ENCODE measurements around the gene SYT10. TPM values are rescaled to one million over a fixed set of nuclear protein-coding genes. Genes with fewer than 3 reads are reported as not detected.

Gene SYT10
- total RNA-seq, 1 experiment from 2014 or later, result not detected

DNA sequence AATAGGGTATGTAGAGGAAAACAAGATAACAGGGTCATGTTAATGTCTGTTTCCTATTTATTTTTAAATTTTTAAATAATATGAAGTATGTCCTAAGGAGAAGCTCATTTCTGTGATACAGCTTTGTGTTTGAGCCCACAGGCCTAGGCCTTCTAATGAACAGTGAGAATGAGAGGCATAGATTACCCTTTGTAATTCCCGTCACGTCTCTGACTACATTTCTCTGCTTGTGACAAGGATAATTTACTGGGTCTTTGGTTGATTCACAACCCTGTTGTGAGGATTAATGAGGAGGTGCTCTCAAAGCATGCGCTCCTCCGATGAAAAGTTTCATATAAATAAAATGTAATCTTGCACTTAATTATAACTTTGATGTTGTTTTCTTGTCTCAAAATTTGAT lies 56.1 kb downstream of the SYT10 start:
- no peaks in the 10 kb centered on the region for H3K9me3 ChIP-seq
- no peaks in the 10 kb centered on the region for H3K36me3 Mint-ChIP-seq (ENCODE audit: insufficient read depth, unreplicated experiment)
- H3K4me1 ChIP-seq, result no peaks in the 10 kb centered on the region
- no peak overlapping the region for H3K27ac Mint-ChIP-seq (ENCODE audit: unreplicated experiment)
- H3K27me3 Mint-ChIP-seq (ENCODE audit: insufficient read depth, unreplicated experiment), result no peaks in the 10 kb centered on the region
- H3K4me3 Mint-ChIP-seq (ENCODE audit: unreplicated experiment), result no peak overlapping the region
- no peaks in the 10 kb centered on the region for H3K27me3 ChIP-seq (replicated peaks; ENCODE audit: control insufficient read depth, insufficient read depth, low read length)
- H3K4me1 Mint-ChIP-seq (ENCODE audit: low read depth, unreplicated experiment), result no peaks in the 10 kb centered on the region
- DNase-seq, result no peak
- TF ChIP-seq, protein P1, sequence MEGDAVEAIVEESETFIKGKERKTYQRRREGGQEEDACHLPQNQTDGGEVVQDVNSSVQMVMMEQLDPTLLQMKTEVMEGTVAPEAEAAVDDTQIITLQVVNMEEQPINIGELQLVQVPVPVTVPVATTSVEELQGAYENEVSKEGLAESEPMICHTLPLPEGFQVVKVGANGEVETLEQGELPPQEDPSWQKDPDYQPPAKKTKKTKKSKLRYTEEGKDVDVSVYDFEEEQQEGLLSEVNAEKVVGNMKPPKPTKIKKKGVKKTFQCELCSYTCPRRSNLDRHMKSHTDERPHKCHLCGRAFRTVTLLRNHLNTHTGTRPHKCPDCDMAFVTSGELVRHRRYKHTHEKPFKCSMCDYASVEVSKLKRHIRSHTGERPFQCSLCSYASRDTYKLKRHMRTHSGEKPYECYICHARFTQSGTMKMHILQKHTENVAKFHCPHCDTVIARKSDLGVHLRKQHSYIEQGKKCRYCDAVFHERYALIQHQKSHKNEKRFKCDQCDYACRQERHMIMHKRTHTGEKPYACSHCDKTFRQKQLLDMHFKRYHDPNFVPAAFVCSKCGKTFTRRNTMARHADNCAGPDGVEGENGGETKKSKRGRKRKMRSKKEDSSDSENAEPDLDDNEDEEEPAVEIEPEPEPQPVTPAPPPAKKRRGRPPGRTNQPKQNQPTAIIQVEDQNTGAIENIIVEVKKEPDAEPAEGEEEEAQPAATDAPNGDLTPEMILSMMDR (IDR thresholded peaks at IDR 0.05; ENCODE audit: insufficient read depth in 1 of 2, low read depth in 1 of 2, low read length in 1 of 2, severe bottlenecking in 1 of 2, unreplicated experiment in 1 of 2), result no peak
- intact Hi-C loops (cut with micrococcal nuclease; ENCODE audit: unreplicated experiment), result no loop called here
- H3K9me3 Mint-ChIP-seq (ENCODE audit: unreplicated experiment), result no peaks in the 10 kb centered on the region
- no peak overlapping the region for H3K4me3 ChIP-seq (ENCODE audit: low read depth, low read length)
- no peaks in the 10 kb centered on the region for H3K36me3 ChIP-seq (ENCODE audit: control insufficient read depth, insufficient read depth, low read length)
- ChIA-PET POLR2A (no interaction called here), CTCF (no interaction called here)
- no TSS peak for BruUV-seq (replicated peaks)

- H3K27ac Mint-ChIP-seq (ENCODE audit: unreplicated experiment), result no peak overlapping the region
- H3K4me1 Mint-ChIP-seq (ENCODE audit: low read depth, unreplicated experiment), result no peaks in the 10 kb centered on the region
- no peaks in the 10 kb centered on the region for H3K27me3 Mint-ChIP-seq (ENCODE audit: insufficient read depth, unreplicated experiment)
- CTCF ChIA-PET, result no interaction called here
- H3K4me3 ChIP-seq (ENCODE audit: low read depth, low read length), result no peak overlapping the region
- no TSS peak for BruUV-seq (replicated peaks)
- no peaks in the 10 kb centered on the region for H3K9me3 Mint-ChIP-seq (ENCODE audit: unreplicated experiment)
- POLR2A ChIA-PET, result no interaction called here
- no peaks in the 10 kb centered on the region for H3K36me3 Mint-ChIP-seq (ENCODE audit: insufficient read depth, unreplicated experiment)
- TF ChIP-seq, protein P1 (IDR thresholded peaks at IDR 0.05; ENCODE audit: insufficient read depth in 1 of 2, low read depth in 1 of 2, low read length in 1 of 2, severe bottlenecking in 1 of 2, unreplicated experiment in 1 of 2), result no peak
- H3K27me3 ChIP-seq (replicated peaks; ENCODE audit: control insufficient read depth, insufficient read depth, low read length), result no peaks in the 10 kb centered on the region
- H3K9me3 ChIP-seq, result no peaks in the 10 kb centered on the region
- peaks cover 4% of the 10 kb centered on the region; the same call in 1 of the 2 replicates for H3K4me1 ChIP-seq
- no peaks in the 10 kb centered on the region for H3K36me3 ChIP-seq (ENCODE audit: control insufficient read depth, insufficient read depth, low read length)
- no peak overlapping the region for H3K4me3 Mint-ChIP-seq (ENCODE audit: unreplicated experiment)
- no peak for DNase-seq
- intact Hi-C loops (cut with micrococcal nuclease; ENCODE audit: unreplicated experiment), result no loop called here
Measured at GRCh38 chr12:33376153-33376552, 63.5 kb downstream of the SYT10 start.

- Histone ChIP-seq H3K27me3 (replicated peaks; ENCODE audit: control insufficient read depth, insufficient read depth, low read length) (no peaks in the 10 kb centered on the region), H3K4me3 (ENCODE audit: low read depth, low read length) (no peak overlapping the region), H3K36me3 (ENCODE audit: control insufficient read depth, insufficient read depth, low read length) (no peaks in the 10 kb centered on the region), H3K9me3 (no peaks in the 10 kb centered on the region), H3K4me1 (peaks cover under 1% of the 10 kb centered on the region; the same call in 1 of the 2 replicates)
- no peaks in the 10 kb centered on the region for H3K27me3 Mint-ChIP-seq (ENCODE audit: insufficient read depth, unreplicated experiment)
- no peaks in the 10 kb centered on the region for H3K36me3 Mint-ChIP-seq (ENCODE audit: insufficient read depth, unreplicated experiment)
- ChIA-PET POLR2A (no interaction called here), CTCF (no interaction called here)
- no peaks in the 10 kb centered on the region for H3K9me3 Mint-ChIP-seq (ENCODE audit: unreplicated experiment)
- intact Hi-C loops (cut with micrococcal nuclease; ENCODE audit: unreplicated experiment), result no loop called here
- H3K4me3 Mint-ChIP-seq (ENCODE audit: unreplicated experiment), result no peak overlapping the region
- TF ChIP-seq, protein P1 (IDR thresholded peaks at IDR 0.05; ENCODE audit: insufficient read depth in 1 of 2, low read depth in 1 of 2, low read length in 1 of 2, severe bottlenecking in 1 of 2, unreplicated experiment in 1 of 2), result no peak
- no peak overlapping the region for H3K27ac Mint-ChIP-seq (ENCODE audit: unreplicated experiment)
- DNase-seq, result no peak
- no TSS peak for BruUV-seq (replicated peaks)
- H3K4me1 Mint-ChIP-seq (ENCODE audit: low read depth, unreplicated experiment), result no peaks in the 10 kb centered on the region
Measured at GRCh38 chr12:33370318-33370717, 69.3 kb downstream of the SYT10 start.

Measured in Caco-2 (cell line).